ENCODE measurements around the gene NRBF2.

Gene NRBF2

DNA sequence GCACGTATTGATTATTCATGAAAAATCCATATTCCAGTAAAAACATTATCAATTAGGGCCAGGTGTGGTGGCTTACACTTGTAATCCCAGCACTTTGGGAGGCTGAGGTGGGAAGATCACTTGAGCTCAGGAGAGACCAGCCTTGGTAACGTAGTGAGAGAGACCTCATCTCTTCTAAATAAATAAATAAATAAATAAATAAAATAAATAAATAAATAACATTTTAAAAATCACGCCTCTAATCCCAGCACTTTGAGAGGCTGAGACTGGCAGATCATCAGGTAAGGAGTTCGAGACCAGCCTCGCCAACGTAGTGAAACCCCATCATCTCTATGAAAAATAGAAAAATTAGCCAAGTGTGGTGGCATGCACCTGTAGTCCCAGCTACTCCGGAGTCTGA, 32.1 kb downstream of the NRBF2 start:
- TF ChIP-seq, protein P1, sequence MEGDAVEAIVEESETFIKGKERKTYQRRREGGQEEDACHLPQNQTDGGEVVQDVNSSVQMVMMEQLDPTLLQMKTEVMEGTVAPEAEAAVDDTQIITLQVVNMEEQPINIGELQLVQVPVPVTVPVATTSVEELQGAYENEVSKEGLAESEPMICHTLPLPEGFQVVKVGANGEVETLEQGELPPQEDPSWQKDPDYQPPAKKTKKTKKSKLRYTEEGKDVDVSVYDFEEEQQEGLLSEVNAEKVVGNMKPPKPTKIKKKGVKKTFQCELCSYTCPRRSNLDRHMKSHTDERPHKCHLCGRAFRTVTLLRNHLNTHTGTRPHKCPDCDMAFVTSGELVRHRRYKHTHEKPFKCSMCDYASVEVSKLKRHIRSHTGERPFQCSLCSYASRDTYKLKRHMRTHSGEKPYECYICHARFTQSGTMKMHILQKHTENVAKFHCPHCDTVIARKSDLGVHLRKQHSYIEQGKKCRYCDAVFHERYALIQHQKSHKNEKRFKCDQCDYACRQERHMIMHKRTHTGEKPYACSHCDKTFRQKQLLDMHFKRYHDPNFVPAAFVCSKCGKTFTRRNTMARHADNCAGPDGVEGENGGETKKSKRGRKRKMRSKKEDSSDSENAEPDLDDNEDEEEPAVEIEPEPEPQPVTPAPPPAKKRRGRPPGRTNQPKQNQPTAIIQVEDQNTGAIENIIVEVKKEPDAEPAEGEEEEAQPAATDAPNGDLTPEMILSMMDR (IDR thresholded peaks at IDR 0.05; ENCODE audit: insufficient read depth, missing control alignments), result no peak
- FAIRE-seq (no peak), DNase-seq (ENCODE audit: insufficient read length, low spot score) (no peak)

DNA sequence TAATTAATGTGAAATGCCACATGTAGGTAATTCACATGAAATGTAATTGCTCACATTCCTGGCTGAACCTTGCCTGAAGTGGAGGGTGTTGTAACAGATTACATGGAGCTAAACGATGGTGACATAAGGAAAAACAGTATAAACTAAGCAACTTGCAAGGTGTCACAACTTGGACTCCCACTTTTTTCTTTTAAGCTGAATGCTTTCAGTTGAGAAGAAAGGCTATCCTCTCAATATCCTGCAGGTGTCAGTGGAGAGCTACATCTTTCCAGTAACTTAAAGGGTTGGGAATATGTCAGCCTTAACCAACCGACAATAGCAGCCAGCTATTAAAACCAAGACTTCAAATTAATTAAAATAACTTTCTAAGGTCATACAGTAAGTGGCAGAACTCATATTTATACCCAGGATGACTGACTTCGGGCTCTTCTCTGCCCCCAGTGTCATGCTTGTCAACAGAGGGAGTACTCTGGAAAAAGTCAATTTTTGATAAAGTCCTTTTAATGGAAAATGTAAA, 33.7 kb downstream of the NRBF2 start:
- TF ChIP-seq, protein P1 (IDR thresholded peaks at IDR 0.05; ENCODE audit: insufficient read depth, missing control alignments), result peak; percentile 76
- DNase-seq (ENCODE audit: insufficient read length, low spot score) (no peak), FAIRE-seq (peak; percentile 81)

DNA sequence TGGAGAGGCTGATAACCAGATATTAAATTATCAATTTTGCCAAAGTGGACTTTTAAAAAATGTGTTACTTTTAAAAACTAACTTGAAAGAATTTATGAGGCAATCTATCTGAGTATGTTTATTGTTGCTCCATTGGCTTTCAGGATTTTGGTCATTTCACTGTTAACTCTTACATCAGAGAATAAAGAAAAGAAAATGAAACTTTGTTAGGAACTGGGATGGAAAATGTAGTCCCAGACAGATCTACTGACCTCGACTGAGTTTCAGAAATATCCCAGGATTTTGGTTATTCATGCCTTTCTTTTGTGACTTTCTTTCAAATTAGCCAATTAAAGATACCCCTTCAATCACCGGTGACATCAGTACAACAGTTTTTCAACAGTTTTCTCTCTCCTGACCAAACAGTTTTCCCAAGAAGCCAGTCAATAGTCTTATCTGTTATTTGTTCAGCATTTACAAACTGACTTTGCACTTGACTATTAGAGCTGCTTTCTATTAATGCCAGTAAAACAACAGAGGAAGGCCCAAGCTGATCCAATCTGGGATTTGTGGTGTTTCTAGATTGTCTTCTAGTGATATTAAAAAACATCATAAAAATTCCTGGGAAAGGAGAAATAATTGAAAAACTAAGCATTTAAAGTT, 35.8 kb downstream of the NRBF2 start:
- FAIRE-seq, result no peak
- TF ChIP-seq, protein P1 (IDR thresholded peaks at IDR 0.05; ENCODE audit: insufficient read depth, missing control alignments), result no peak

DNA sequence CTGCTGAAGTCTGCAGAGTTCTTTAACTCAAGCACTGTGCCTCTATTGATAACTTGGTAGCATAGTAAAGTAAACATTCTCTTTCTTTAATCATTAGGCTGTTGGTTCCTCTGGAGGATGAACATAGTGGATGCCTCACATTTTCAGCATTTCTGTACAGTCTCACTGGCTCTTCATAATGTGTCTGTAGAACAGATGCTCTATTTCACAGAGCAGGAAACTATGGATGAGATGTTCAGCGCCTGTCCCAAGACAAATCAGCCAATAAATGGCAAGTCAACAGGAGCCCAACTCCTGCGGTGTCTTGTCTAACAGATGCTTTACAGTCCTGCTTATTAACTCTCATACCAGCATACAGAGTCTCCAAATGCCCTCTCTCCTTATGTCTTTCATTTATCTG, 36.5 kb downstream of the NRBF2 start:
- DNase-seq (ENCODE audit: insufficient read length, low spot score), result no peak
- TF ChIP-seq, protein P1 (IDR thresholded peaks at IDR 0.05; ENCODE audit: insufficient read depth, missing control alignments), result no peak
- no peak for FAIRE-seq

More for the DNA sequence above, 35.8 kb downstream of the NRBF2 start:
- DNase-seq (ENCODE audit: insufficient read length, low spot score), result no peak

DNA sequence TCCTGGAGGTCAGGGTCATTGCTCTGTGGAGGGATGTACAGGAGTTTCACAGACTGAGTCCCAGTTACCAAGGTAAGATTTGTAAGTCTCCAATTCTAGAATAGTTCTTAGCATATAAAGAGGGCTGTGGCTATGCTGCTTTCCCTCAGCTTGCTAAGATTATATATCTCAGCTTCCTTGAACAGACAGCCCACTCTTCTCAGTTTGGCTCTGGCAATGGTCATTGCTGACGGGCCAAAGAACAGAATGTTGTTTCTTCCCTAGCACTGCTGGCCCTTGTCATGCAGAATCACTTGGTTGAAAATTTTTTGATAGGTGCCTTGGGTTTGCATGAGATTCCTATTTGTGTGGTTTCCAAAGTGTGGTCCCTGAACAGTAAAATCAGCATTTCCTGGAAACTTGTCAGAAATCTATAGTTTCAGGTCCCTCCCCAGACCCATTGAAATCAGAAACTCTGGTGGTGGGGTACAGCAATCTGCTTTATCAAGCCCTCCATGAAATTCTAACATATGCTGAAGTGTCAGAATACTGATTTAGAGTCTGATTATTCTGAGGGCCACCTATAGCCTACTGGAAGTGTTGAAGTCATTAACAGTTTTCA, 38.2 kb downstream of the NRBF2 start:
- FAIRE-seq (no peak), DNase-seq (ENCODE audit: insufficient read length, low spot score) (no peak)
- TF ChIP-seq, protein P1 (IDR thresholded peaks at IDR 0.05; ENCODE audit: insufficient read depth, missing control alignments), result no peak

DNA sequence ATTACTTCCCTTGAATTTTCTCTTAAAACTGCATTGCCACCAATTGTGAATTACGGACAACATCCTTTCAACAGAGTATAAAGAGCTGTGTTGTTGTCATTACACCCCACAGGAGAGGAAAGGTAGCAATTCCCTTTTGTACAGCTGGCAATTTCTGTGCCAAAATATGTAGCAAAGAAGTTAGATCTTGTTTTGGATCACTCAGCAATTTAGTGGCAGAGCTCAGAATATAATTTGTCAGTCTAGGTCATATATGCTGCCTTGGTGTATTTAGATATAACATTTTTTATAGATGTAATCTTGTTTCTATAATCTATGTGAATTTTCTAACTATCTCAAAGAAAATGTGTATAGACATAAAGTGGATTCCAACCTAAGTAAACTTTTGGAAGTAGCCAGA, 38.8 kb downstream of the NRBF2 start:
- FAIRE-seq, result no peak
- no peak for DNase-seq (ENCODE audit: insufficient read length, low spot score)
- TF ChIP-seq, protein P1 (IDR thresholded peaks at IDR 0.05; ENCODE audit: insufficient read depth, missing control alignments), result no peak
